CD4-positive, alpha-beta T cell treated with Interleukin-15 for 4 hours (primary cell): ENCODE results near the gene PRKAR1B.
"Not testable (repeated sequence)": the region's sequence is repeated elsewhere in the genome, so short reads cannot be mapped to it uniquely, and the experiment has no call there.

ENCODE experiments used
- DNase-seq: peaks from one replicate; pipeline ENCODE4 v3.0.0-alpha.2; 2020; ENCODE audit warnings: low spot score

Gene PRKAR1B

GRCh38 chr7:556837-557557 lies 170.1 kb downstream of the PRKAR1B start:
- no peak for DNase-seq

GRCh38 chr7:556291-556826 lies 170.7 kb downstream of the PRKAR1B start:
- no peak for DNase-seq

- DNase-seq: no peak
Observed at GRCh38 chr7:555551-556160, 171.4 kb downstream of the PRKAR1B start.

GRCh38 chr7:553636-554111 lies 173.4 kb downstream of the PRKAR1B start:
- DNase-seq: no peak

GRCh38 chr7:552868-553635 lies 174.0 kb downstream of the PRKAR1B start:
- no peak for DNase-seq

GRCh38 chr7:552151-552867 lies 174.8 kb downstream of the PRKAR1B start:
- DNase-seq: not testable (repeated sequence)

- DNase-seq: not testable (repeated sequence)
Observed at GRCh38 chr7:551615-551970, 175.5 kb downstream of the PRKAR1B start.

GRCh38 chr7:550881-551614 lies 176.0 kb downstream of the PRKAR1B start:
- no peak for DNase-seq

GRCh38 chr7:549891-550625 lies 177.0 kb downstream of the PRKAR1B start:
- DNase-seq: no peak

- DNase-seq: no peak
Observed at GRCh38 chr7:549066-549890, 177.8 kb downstream of the PRKAR1B start.

- no peak for DNase-seq
Observed at GRCh38 chr7:548401-548800, 178.7 kb downstream of the PRKAR1B start.

GRCh38 chr7:545470-545869 lies 181.6 kb downstream of the PRKAR1B start:
- DNase-seq: no peak

- no peak for DNase-seq
Observed at GRCh38 chr7:544338-545221, 182.5 kb downstream of the PRKAR1B start.

GRCh38 chr7:543501-544337 lies 183.4 kb downstream of the PRKAR1B start:
- no peak for DNase-seq

GRCh38 chr7:542713-543500 lies 184.2 kb downstream of the PRKAR1B start:
- DNase-seq: no peak

- no peak for DNase-seq
Observed at GRCh38 chr7:542131-542712, 184.9 kb downstream of the PRKAR1B start.

- DNase-seq: no peak
Observed at GRCh38 chr7:541661-542060, 185.4 kb downstream of the PRKAR1B start.
